ENCODE data around the gene COL5A1. TPM values are rescaled to one million over a fixed set of nuclear protein-coding genes. Genes with fewer than 3 reads are reported as not detected.

COL5A1 gene
- total and polyA plus RNA-seq, 11 donors, result 7.6 to 91.3 (median 13.4) TPM

DNA sequence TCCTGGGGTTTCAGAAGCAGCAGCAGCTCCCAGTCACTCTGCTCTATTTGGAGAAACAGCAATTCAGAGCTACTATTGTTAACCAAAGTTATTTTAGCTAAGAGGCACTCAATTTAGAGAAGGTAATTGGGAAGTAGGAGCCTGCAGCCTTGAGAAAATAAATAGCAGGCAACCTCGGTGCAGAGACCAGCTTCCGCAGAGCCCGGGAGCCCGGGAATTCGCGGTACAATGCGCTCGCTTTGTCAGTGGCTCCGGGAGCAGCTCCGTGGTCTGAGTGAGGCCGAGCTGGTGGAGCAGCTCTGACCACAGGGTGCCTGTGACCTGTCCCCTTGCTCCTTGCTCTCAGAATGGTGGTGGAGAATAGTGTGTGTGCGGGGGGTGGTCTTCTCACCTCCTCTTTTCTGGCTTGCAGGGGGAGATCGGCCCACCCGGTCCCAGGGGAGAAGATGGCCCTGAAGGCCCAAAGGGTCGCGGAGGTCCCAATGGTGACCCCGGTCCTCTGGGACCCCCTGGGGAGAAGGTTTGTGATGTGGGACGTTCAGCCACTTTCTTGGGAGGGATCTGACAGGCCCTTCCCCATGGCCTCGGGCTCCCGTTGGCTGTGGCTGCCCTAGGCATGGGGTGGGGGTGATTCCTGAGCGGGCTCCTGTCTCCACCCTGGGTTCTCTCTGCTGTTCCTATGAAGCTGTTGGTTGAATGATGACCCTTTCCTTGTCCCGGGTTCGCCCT lies 143.1 kb downstream of the COL5A1 start:
- no peaks in the 10 kb centered on the region for H3K27me3 ChIP-seq
- peaks cover 0 to 36% (median 10%) of the 10 kb centered on the region in 9 donors for H3K36me3 ChIP-seq
- 74 to 77% (median 76%) methylated on average over 18 to 23 of the region's 23 CpGs for WGBS, 4 donors
- intact Hi-C loops (cut with DNase I), result loop anchor here in 7 of 10 donors (1.0 to 10.0 kb wide), 6 partner anchors 110 to 630 kb away; no protein-coding TSS in a partner anchor
- ATAC-seq (no peak), DNase-seq (no peak)
- H3K9me3 ChIP-seq, result no peaks in the 10 kb centered on the region
- peak overlapping the region in 5 of 12 donors; percentile 1 to 19 (median 13) for H3K27ac ChIP-seq
- TF ChIP-seq POLR2A (IDR thresholded peaks at IDR 0.05), result no peak
- TF ChIP-seq, protein P1, sequence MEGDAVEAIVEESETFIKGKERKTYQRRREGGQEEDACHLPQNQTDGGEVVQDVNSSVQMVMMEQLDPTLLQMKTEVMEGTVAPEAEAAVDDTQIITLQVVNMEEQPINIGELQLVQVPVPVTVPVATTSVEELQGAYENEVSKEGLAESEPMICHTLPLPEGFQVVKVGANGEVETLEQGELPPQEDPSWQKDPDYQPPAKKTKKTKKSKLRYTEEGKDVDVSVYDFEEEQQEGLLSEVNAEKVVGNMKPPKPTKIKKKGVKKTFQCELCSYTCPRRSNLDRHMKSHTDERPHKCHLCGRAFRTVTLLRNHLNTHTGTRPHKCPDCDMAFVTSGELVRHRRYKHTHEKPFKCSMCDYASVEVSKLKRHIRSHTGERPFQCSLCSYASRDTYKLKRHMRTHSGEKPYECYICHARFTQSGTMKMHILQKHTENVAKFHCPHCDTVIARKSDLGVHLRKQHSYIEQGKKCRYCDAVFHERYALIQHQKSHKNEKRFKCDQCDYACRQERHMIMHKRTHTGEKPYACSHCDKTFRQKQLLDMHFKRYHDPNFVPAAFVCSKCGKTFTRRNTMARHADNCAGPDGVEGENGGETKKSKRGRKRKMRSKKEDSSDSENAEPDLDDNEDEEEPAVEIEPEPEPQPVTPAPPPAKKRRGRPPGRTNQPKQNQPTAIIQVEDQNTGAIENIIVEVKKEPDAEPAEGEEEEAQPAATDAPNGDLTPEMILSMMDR (IDR thresholded peaks at IDR 0.05), result no peak
- H3K4me1 ChIP-seq, result peaks cover 0 to 38% (median 24%) of the 10 kb centered on the region in 12 donors
- no peak overlapping the region for H3K4me3 ChIP-seq

- Histone ChIP-seq H3K36me3 (peaks cover 0 to 32% (median 4%) of the 10 kb centered on the region in 9 donors), H3K9me3 (no peaks in the 10 kb centered on the region), H3K27me3 (no peaks in the 10 kb centered on the region), H3K4me3 (no peak overlapping the region), H3K27ac (peak overlapping the region in 5 of 12 donors; percentile 9 to 31 (median 17)), H3K4me1 (peaks cover 0 to 41% (median 24%) of the 10 kb centered on the region in 12 donors)
- DNase-seq (peak in 4 of 5 donors; percentile 41 to 65 (median 56)), ATAC-seq (peak; percentile 54 to 74 (median 64))
- intact Hi-C loops (cut with DNase I), result loop anchor here in 6 of 10 donors (1.0 to 10.0 kb wide), 5 partner anchors 109 to 629 kb away; no protein-coding TSS in a partner anchor
- 53 to 64% (median 60%) methylated on average over 16 to 23 of the region's 23 CpGs for WGBS, 4 donors
- no peak for TF ChIP-seq POLR2A (IDR thresholded peaks at IDR 0.05)
- TF ChIP-seq, protein P1 (IDR thresholded peaks at IDR 0.05), result no peak
Measured at GRCh38 chr9:134785325-134786108, 143.9 kb downstream of the COL5A1 start.

- Histone ChIP-seq H3K27ac (no peak overlapping the region), H3K4me3 (no peak overlapping the region), H3K4me1 (peaks cover 0 to 39% (median 24%) of the 10 kb centered on the region in 12 donors), H3K36me3 (peaks cover 0 to 31% (median 4%) of the 10 kb centered on the region in 9 donors), H3K27me3 (no peaks in the 10 kb centered on the region), H3K9me3 (no peaks in the 10 kb centered on the region)
- DNase-seq (no peak), ATAC-seq (no peak)
- TF ChIP-seq POLR2A (IDR thresholded peaks at IDR 0.05), result no peak
- TF ChIP-seq, protein P1 (IDR thresholded peaks at IDR 0.05), result no peak
- WGBS, 4 donors, result 81 to 93% (median 84%) methylated on average over 7 to 8 of the region's 8 CpGs
- intact Hi-C loops (cut with DNase I), result loop anchor here in 5 of 10 donors (10.0 kb wide), 4 partner anchors 107 to 627 kb away; no protein-coding TSS in a partner anchor
Measured at GRCh38 chr9:134787601-134788531, 146.3 kb downstream of the COL5A1 start.

All from heart left ventricle (tissue), 16 donors.